Thyroid gland (tissue), 4 donors: ENCODE measurements around the gene ARMC9.

Source experiments
- POLR2A ChIP-seq, 2 donors: fragments of 450-650 bp; IDR thresholded peaks; one replicate each; pipeline ENCODE4 v1.6.1; 2017; ENCODE audit warnings: antibody characterized with exemption in 2 of 2, mild to moderate bottlenecking in 2 of 2, moderate library complexity in 1 of 2
- TF ChIP-seq, protein P1 (sequence below), 6 experiments: fragments of 200-600 bp in 3 of 6; fragments of 450-650 bp in 3 of 6; sonication (generic) in 3 of 6; IDR thresholded peaks; one replicate each; pipeline ENCODE4 v1.5.1; 2016 to 2019; ENCODE audit warnings: antibody characterized with exemption in 6 of 6, mild to moderate bottlenecking in 2 of 6, inconsistent platforms in 1 of 6, moderate library complexity in 1 of 6

- TF ChIP-seq, protein P1, sequence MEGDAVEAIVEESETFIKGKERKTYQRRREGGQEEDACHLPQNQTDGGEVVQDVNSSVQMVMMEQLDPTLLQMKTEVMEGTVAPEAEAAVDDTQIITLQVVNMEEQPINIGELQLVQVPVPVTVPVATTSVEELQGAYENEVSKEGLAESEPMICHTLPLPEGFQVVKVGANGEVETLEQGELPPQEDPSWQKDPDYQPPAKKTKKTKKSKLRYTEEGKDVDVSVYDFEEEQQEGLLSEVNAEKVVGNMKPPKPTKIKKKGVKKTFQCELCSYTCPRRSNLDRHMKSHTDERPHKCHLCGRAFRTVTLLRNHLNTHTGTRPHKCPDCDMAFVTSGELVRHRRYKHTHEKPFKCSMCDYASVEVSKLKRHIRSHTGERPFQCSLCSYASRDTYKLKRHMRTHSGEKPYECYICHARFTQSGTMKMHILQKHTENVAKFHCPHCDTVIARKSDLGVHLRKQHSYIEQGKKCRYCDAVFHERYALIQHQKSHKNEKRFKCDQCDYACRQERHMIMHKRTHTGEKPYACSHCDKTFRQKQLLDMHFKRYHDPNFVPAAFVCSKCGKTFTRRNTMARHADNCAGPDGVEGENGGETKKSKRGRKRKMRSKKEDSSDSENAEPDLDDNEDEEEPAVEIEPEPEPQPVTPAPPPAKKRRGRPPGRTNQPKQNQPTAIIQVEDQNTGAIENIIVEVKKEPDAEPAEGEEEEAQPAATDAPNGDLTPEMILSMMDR (IDR thresholded peaks at IDR 0.05): no peak
- no peak for TF ChIP-seq POLR2A (IDR thresholded peaks at IDR 0.05)
Observed at GRCh38 chr2:231284296-231284695, 85.9 kb downstream of the ARMC9 start.
